Head of caudate nucleus (tissue), 42 donors: ENCODE data around the gene CEBPB.

Experiments
- DNase-seq, 42 donors: peaks; one replicate each; pipeline versions ENCODE4 v3.0.0 to v3.0.0-alpha.2; 2020 to 2021; ENCODE audit warnings: mixed read lengths in 7 of 42
- intact Hi-C: fragments of 100-400 bp; cut with DNase I; formaldehyde crosslinking; loops from one replicate; pipeline ENCODE4 v1.15.0; 2022

Gene CEBPB

DNA sequence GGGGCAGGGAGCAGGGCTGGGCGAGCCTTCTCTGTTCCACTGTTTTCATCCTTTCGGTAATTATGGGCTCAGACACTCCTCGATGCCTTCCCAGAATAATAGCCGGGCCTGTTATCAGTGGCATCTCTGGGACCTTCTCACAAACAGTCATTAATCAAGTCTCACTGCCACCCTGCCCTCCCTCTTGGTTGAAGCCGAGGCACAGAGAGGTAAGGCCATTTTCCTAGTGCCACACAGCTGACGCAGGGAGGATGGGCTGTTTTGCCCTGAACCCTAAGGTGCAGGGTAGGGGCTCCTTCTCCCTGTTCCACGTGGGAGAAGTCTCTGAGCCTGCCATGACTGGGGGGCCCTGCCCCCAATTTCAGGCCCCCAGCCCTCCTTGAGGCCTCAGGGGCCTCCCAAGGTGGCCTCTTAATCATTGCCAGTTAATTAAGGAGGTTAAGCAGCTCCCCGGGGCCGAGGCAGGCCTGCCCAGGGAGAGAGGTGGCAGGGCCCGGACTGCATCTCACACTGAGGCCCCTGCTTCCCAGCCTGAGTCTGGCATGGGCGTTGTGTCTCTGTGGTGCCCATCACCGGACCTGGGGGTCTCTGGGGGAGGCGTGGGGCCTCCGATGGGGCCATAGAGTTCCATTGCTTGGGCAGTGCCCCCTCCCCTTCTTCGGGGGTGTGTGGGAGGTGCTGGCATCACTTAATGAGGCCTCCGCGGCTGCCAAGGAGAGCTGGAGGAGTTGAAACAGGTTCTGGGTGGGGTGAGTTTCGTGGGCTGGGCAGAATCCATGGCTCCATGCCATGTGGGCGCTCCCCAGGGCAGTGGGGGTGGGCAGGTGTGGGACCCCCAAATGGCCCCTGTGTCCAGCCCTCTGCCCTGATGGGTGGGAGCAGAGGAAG is 42.9 kb downstream of the CEBPB start:
- peak in 1 of 42 donors; percentile 11 for DNase-seq

GRCh38 chr20:50234288-50234687 is 43.7 kb downstream of the CEBPB start:
- DNase-seq: no peak
- intact Hi-C loops: no loop called here

More for the DNA sequence above, 42.9 kb downstream of the CEBPB start:
- intact Hi-C loops: no loop called here

- DNase-seq: no peak
- intact Hi-C loops: no loop called here
These were observed 46.7 kb downstream of the CEBPB start for GRCh38 chr20:50237349-50237748.

DNA sequence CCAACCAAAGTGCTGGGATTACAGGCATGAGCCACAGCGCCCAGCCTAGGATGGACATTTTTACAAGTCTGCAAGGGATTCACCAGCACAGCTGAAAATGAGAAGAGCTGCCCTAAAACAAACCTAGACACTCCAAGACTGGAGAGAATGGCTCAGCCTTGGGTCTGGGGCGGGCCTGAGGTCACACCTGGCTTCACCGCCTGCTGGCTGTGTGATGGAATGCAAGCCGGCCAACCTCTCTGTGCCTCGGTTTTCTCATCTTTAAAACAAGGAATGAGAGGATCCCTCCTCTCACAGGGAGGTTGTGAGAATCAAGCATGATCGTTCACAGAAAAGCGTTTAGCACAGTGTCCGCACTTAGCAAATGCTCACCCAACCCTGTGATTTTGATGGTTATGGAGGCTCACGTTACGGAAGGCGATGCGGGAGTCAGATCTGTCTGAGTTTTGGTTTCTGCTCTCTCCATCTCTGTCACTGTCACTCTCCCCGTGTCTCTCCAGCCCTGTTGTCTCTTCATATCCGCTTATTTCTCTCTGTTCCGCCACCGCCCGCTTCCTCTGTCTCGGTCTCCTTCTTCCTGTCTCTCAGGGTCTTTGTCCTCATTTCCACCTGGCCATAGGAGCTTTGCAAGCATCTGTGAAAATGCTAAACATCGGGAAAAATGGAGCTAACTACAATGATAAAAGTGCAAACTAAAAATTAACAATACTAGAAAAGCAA is 47.6 kb downstream of the CEBPB start:
- intact Hi-C loops: no loop called here
- no peak for DNase-seq

- no peak for DNase-seq
- intact Hi-C loops: no loop called here
These were observed 49.5 kb downstream of the CEBPB start for GRCh38 chr20:50240092-50240491.

GRCh38 chr20:50242178-50242514 is 51.5 kb downstream of the CEBPB start:
- intact Hi-C loops: no loop called here
- DNase-seq: no peak
